ENCODE results near the gene LRIG3. TPM values are rescaled to one million over a fixed set of nuclear protein-coding genes. Genes with fewer than 3 reads are reported as not detected.

The LRIG3 gene
- total and polyA plus RNA-seq, 2 of the 4 experiments (the other 2 are of a cell fraction), result 26.4 to 71.2 TPM

DNA sequence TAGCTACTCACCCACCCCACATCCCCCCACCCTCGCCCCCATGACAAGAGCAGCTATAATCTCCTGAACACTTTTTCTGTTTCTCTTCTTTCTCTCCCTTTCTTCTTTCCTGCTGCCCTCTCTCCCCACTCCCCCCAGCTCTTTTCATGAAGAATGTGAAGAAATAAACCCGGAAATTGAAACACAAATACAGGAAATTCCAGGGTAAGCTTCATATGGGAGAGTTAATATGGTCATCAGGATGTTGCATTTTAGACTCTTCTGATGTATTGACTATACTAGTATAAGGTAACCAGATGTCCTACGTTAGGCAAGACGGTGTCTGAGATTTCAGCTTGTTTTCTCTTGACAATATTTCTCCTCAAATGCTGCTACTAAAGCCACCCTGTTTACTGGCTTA lies 41.6 kb upstream of the LRIG3 start:
- Histone ChIP-seq H2BK120ac (ENCODE audit: low read depth, low read length) (peak overlapping the region; percentile 53), H3K27me3 (ENCODE audit: control insufficient read depth, insufficient read depth, low read length) (no peaks in the 10 kb centered on the region), H2BK15ac (ENCODE audit: low read depth, low read length) (peak overlapping the region; percentile 5; the same call in 2 of the 3 replicates), H3K23ac (ENCODE audit: low read depth, low read length) (no peak overlapping the region), H3K27ac (ENCODE audit: insufficient read depth, low read length) (peak overlapping the region; percentile 40; the same call in 1 of the 2 replicates), H3K4ac (ENCODE audit: low read depth, low read length) (peak overlapping the region; percentile 42; the same call in 1 of the 2 replicates), H3K14ac (replicated peaks; ENCODE audit: low read depth, low read length) (peak overlapping the region; percentile 34; the same call in 1 of the 2 replicates), H2BK5ac (ENCODE audit: low read depth, low read length, poor library complexity, severe bottlenecking) (no peak overlapping the region), H3K4me1 (ENCODE audit: control insufficient read depth, insufficient read depth, low read length) (peaks cover 10% of the 10 kb centered on the region), H2AK9ac (replicated peaks; ENCODE audit: low read depth, low read length, poor library complexity) (no peak overlapping the region), H4K8ac (ENCODE audit: low read depth in 2 of 2, low read length in 2 of 2) (peak overlapping the region; percentile 82 to 88; a peak in 3 of 4 replicates), H3K79me1 (ENCODE audit: low read depth in 1 of 2, low read length in 2 of 2) (no peaks in the 10 kb centered on the region), H4K5ac (ENCODE audit: low read depth, low read length) (peak overlapping the region; percentile 92), H3K9me3 (ENCODE audit: control insufficient read depth, insufficient read depth, low read length) (no peaks in the 10 kb centered on the region), H3K9ac (ENCODE audit: low read depth, low read length) (no peak overlapping the region), H3K18ac (ENCODE audit: low read depth, low read length) (peak overlapping the region; percentile 94), H3K4me2 (ENCODE audit: low read depth, low read length) (no peak overlapping the region), H2AFZ (replicated peaks; ENCODE audit: low read length, poor library complexity) (no peak overlapping the region), H4K20me1 (ENCODE audit: insufficient read depth, low read length) (no peaks in the 10 kb centered on the region), H2BK20ac (ENCODE audit: low read depth, low read length) (peak overlapping the region; percentile 87; the same call in 1 of the 2 replicates), H3K36me3 (ENCODE audit: control insufficient read depth, insufficient read depth, low read length) (no peaks in the 10 kb centered on the region), H4K91ac (ENCODE audit: insufficient read depth, low read depth, low read length) (0 out of 2 replicates have a peak overlapping the region, but pooled peaks have one; percentile 26), H2AK5ac (ENCODE audit: low read depth, low read length) (no peak overlapping the region), H3K9me1 (ENCODE audit: insufficient read depth, low read length) (no peaks in the 10 kb centered on the region), H3K4me3 (ENCODE audit: insufficient read depth, low read depth, low read length) (no peak overlapping the region), H3K56ac (ENCODE audit: extremely low read depth, insufficient read depth, low read length) (no peak overlapping the region)
- intact Hi-C loops (cut with micrococcal nuclease), result no loop called here
- dilution Hi-C loops (cut with HindIII; ENCODE audit: low sequenced_read_pairs, unreplicated experiment), result no loop called here
- CTCF ChIA-PET, result no interaction called here
- no peak for TF ChIP-seq BHLHE40 (IDR thresholded peaks at IDR 0.05; ENCODE audit: low read depth, low read length)
- ATAC-seq (ENCODE audit: low read depth) (peak; percentile 71), DNase-seq (peak; percentile 47)
- BruUV-seq (replicated peaks), result no TSS peak
- in situ Hi-C loops (cut with MboI; ENCODE audit: low sequenced_read_pairs), result no loop called here
- POLR2A ChIA-PET (ENCODE audit: unreplicated experiment), result no interaction called here
- no CpG with 5 or more reads among the region's 4 CpGs for WGBS, 2 experiments (ENCODE audit: extremely low coverage in 2 of 2, insufficient read length in 1 of 2)
